ENCODE results near the gene MIEN1.
A peak's percentile ranks its signal among the peaks of the same experiment; 100 is the strongest.
"Not testable (repeated sequence)": the region's sequence is repeated elsewhere in the genome, so short reads cannot be mapped to it uniquely, and the experiment has no call there.

Gene MIEN1

DNA sequence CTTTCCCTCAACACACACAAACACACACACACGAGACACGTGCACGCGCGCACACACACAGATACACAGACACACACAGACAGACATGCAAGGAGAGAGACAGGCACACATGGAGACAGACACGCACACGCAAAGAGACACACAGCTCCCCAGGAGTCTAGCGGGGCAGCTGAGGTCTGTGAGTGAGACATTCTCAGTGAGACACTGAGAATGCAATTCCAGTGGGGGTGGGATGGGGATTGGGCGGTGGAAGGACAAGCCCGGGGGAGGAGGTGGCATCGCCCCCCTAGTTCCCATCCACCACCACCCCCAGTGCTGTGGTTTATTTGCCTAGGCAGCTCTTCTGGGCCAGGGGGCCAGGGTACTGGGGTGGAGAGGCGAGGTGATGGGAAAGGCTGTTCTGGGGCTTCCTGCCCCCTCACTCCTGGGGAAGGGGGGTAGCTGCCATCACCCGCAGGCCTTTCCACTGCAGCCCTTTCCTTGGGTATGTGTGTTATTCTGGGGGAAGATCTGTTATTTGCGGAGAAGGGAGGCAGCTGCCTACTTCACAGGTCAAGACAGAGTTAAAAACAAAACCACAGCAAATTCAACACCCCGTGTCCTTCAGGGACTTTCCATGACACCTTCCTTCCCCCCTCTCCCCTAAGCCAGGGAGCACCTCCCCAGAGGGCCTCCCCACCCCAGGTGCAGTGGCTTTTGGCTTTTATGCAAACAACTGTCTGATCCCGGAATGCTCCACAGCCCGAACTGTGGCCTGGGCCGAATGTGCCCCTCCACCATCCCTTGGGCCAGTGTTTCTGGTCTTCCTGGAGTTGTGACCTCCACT is 25.4 kb upstream of the MIEN1 start:
- no peak for DNase-seq (ENCODE audit: low spot score)

DNA sequence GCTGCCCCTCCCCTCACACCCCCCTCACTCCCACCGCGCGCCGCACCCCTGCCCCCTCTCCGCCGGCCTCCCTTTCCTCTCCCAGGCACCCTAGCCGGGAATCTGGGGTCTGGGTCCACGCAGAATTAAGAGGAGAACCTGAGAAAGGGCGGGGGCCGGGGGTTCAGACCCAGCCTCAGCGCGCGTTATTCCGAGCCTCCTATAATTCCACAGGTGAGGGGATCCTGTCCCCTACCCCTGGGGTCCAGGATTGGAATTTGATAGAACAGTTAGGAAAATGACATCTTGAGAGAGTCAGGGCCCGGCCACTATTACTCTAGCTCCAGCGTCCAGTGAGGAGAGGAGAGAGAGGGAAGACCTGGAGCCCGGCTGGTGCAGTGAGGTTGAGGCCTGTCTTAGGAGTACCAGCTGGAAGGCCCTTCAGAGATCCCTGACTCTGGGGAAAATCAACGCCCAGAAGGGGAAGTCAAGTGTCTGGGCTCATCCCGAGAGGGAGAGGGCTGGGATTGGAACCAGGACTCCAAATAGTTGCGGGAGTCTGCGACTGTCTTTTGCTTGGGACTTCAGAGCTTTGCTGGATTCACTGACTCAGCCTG is 24.7 kb upstream of the MIEN1 start:
- peak; percentile 3 for DNase-seq (ENCODE audit: low spot score)

- peak; percentile 81 for DNase-seq (ENCODE audit: low spot score)
These were observed 24.0 kb upstream of the MIEN1 start for GRCh38 chr17:39754161-39754957.

GRCh38 chr17:39753514-39754160 is 23.3 kb upstream of the MIEN1 start:
- DNase-seq (ENCODE audit: low spot score) = no peak

- no peak for DNase-seq (ENCODE audit: low spot score)
These were observed 22.0 kb upstream of the MIEN1 start for GRCh38 chr17:39752241-39752881.

- DNase-seq (ENCODE audit: low spot score) = no peak
These were observed 21.3 kb upstream of the MIEN1 start for GRCh38 chr17:39751637-39752036.

DNA sequence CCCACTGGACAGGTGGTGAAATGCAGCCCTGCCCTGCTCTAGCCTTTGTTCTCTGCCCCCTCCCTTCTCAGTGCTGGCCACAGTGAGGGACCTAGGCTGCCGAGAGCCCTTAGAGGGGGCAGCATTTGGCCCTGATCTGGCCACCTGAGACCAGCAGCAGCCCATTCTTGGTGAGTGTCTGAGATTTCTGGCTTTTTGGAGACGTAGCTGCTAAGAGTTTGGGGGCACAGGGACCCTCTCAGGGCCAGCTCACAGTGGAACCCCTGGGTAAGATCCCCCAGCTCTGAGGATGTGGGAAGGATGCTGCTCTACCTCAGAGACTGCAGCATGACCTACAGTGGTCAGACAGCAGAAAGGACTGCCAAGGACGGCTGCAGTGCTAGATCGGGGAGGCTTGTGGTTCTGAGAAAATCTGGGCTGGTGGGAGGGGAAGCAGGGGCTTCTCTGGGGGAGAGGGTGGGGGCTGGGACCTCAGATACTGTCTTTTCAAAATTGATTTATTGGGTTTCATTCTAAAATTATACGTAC is 20.7 kb upstream of the MIEN1 start:
- no peak for DNase-seq (ENCODE audit: low spot score)

DNA sequence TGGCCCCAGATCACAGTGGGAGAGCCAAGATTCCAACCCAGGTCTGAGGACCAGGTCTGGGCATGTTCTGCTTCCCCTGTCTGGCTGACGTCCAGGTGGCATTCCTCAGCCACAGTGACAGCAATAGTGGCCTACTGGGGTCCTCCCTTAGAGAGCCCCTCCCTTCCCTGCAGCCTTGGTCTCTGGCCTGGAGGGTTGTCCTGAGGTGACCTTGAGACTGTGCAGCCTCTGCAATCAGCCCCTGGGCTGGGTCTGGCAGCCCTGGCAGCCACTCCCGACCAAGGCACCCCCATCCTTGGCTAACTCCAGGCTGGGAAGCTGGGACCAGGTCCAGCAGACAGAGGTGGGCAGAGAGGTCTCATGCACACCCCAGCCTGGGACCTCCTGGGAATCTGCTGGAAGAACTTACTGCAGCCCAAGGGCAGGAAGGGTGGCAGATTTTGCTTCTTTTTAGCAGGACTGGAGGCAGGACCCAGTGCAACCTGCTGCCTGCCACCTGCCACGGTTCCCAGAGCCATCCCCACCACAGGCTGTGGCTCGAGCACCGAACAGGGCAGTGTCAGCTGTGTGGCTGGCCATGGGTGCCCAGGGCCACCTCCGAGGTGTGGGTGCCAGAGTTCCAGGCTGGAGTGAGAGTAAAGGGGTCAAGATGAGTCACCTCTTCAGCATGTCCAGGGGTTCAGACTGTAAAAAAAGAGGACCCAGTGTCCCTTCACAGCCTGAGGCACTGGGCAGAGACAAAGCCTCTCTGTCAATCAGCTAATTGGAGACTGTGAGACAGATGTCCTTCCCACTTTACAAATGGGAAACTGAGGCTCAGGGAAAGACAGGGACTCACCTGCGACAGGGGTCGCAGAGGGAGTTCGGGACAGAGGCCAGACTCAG is 20.0 kb upstream of the MIEN1 start:
- DNase-seq (ENCODE audit: low spot score) = no peak

- not testable (repeated sequence) for DNase-seq (ENCODE audit: low spot score)
These were observed 18.2 kb upstream of the MIEN1 start for GRCh38 chr17:39748444-39749034.

GRCh38 chr17:39747745-39748144 is 17.4 kb upstream of the MIEN1 start:
- no peak for DNase-seq (ENCODE audit: low spot score)

DNA sequence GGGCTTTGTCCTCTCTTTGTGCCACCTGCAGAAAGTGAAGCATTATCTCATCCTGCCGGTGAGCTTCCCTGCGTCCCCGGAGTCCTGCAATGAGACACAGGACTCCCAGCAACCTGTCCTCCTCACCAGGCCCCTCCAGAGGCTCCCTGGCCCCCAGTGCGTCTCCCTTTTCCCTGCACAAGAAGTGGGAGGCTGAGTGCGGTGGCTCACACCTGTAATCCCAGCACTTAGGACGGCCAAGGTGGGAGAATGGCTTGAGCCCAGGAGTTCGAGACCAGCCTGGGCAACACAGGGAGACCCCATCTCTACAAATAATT is 15.8 kb upstream of the MIEN1 start:
- no peak for DNase-seq (ENCODE audit: low spot score)

GRCh38 chr17:39745335-39746144 is 15.2 kb upstream of the MIEN1 start:
- DNase-seq (ENCODE audit: low spot score) = no peak

- DNase-seq (ENCODE audit: low spot score) = no peak
These were observed 14.5 kb upstream of the MIEN1 start for GRCh38 chr17:39744836-39745215.

DNA sequence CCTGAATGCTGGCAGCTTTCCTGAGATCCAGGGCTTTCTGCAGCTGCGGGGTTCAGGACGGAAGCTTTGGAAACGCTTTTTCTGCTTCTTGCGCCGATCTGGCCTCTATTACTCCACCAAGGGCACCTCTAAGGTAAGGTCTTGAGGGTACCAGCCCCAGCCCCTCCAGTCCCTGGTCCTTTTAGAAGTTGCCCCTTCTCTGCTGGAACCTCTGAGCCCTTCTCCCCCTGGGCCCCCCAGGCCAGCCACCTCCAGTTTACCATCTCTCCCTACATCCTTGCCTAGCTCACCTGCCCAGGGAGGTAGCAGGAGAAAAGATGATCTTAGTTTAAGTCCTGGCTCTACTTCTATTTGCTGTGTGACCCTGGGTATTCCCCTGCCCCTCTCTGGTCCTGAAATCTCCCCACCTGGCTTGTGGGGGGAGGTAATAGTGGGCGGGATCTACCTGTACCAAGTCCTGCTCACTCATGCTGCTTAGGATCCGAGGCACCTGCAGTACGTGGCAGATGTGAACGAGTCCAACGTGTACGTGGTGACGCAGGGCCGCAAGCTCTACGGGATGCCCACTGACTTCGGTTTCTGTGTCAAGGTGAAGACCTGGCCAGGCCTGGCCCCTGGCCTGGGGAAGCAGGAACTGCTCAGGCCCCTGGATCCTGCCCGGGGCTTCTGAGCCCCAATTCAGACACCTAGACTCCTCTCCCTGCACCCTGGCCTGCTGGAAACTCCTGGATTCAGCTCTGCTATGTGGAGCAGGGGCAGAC is 13.9 kb upstream of the MIEN1 start:
- no peak for DNase-seq (ENCODE audit: low spot score)

GRCh38 chr17:39742856-39743436 is 12.6 kb upstream of the MIEN1 start:
- DNase-seq (ENCODE audit: low spot score) = no peak

- DNase-seq (ENCODE audit: low spot score) = no peak
These were observed 12.0 kb upstream of the MIEN1 start for GRCh38 chr17:39742126-39742855.

DNA sequence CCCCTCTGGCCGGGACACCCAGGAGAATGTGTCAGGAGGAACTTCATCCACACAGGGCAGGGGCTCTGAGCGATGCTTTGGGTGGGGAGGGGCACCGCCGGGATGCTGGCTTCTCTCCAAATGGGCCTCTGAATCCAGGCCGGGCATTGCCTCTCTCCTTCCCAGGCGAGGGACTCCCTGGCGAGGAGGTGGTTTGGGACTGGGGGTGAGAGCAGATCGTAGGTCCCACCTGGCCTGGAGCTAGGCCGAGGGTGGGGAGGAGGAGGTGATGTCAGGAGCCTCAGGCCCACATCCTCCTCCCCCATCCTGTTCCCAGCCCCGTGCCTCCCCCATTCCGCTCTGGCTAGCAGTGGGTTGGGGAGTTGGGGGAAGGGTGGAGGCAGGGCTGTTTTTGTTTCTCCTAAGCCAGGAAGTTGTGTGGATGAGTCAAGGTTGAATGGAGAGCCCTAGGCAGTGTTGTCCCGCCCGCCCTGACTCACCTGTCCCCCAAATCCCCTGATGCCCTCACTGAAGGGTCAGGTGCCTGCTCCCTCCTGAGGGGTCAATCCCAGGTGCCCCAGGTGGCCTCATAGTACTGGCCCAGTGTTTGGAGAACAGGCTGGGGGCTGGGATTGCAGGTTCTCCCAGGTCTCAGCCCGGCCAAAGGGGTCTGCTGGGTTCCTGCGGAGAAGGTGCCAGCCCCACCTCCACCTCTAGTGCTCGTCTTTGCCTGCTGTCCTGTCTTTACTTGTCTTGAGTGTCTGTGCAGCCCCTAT is 10.2 kb upstream of the MIEN1 start:
- no peak for DNase-seq (ENCODE audit: low spot score)
